GM18867 (cell line): ENCODE data around the gene SPN.
"Not testable (repeated sequence)": the region's sequence is repeated elsewhere in the genome, so short reads cannot be mapped to it uniquely, and the experiment has no call there.

Experiments used
- ATAC-seq: cut with Tn5 transposase; IDR thresholded peaks from one replicate; pipeline ENCODE4 v1.9.1; 2021; ENCODE audit warnings: mild to moderate bottlenecking, moderate library complexity; ENCODE audit not compliant: unreplicated experiment

SPN gene

DNA sequence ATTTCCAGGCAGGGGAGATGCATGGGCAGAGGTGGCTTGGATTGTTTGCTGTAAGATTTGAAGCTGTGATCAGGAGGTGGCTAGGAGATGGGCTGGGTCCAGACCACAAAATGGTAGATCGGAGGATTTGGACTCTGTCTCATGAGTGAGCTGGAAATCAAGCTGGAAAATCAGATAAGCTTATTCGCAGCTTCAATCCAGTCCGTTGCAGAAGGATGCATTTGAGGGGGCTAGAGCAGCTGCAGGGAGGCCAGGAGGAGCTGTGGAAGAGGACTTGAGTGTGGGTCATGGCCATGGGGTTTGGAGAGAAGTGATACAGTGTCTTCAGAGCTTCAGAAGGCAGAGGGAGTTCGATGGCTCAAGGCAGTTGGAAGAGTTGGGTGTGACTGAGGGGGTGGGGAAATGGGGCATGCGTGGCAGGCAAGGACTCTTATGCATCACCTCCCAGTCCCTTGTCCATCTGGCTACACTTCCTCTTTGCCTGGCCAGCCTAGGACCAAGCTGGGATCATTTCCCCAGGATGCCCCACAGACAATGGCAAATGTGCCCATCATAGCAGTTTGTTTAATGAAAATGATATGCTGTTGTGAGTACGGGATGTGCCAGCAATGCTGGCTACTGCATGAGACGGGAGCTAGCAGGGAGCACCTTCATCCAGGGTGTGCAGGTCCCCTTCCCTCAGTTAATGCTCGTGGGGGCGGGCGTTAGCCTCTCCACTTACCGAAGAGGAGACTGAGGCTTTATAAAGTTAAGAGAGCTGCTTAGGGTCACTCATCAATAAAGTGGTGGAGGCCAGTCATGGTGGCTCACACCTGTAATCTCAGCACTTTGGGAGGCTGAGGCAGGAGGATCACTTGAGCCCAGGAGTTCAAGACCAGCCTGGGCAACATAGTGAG, 36.5 kb downstream of the SPN start:
- no peak for ATAC-seq

DNA sequence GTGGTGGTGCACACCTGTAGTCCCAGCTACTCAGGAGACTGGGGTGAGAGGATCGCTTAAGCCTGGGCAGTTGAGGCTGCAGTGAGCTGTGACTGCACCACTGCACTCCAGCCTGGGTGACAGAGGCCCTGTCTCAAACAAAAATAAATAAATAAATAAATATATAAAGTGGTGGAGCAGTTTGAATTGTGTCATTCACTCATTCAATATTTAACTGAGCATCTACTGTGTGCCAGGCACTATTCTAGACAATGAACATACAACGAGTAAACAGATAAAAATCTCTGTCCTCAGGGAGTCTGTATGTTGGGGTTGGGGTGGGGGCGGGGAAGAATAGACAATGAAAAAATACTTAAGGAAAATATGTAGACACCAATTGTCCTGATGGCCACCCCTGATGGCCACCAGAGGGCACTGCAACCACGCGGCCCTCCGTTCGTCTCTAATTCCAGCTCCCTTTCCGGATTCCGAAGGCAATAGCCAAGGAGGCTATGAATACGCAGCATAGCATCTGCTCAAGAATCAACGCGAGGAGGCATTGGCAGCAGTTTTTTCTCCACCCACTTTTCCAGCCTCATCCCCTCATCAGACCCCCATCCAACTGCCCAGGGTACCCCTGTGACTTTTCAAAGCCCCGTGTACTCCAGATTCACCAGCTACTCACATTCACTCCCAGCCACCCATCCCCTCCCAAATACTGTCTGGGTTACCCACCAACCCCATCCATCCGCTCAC, 37.4 kb downstream of the SPN start:
- ATAC-seq: no peak

DNA sequence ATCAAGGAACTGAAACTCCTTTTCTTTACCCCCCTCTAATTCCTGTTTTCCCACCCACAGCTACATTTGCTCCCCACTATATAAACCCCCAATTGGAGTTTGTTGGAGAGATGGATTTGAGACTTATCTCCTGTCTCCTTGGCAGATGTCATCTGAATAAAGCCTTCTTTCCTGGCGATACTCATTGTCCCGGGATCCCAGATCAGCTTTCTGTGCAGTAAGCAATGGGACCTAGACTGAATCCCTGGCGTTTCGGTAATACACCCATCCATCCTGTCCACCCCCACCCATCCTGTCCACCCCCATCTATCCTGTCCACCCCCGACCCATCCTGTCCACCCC, 38.1 kb downstream of the SPN start:
- no peak for ATAC-seq

DNA sequence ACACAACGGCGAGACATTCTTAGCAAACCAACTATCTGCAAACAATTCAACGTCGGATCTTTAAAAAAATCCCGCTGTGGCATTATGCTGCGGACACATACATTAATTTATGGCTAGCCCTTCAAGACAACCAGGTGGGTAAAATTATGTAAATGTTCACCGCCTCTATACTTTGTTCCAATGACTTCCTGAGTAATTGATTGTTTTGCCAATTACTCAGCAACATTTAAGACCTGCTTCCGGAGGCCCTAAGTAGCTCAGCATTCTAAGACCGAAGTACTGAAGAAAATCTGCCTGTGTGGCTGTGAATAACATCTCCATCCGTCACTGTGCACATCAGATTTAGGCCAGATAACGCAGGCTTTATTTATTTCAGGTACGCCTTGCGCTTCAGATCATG, 39.2 kb downstream of the SPN start:
- ATAC-seq: no peak

DNA sequence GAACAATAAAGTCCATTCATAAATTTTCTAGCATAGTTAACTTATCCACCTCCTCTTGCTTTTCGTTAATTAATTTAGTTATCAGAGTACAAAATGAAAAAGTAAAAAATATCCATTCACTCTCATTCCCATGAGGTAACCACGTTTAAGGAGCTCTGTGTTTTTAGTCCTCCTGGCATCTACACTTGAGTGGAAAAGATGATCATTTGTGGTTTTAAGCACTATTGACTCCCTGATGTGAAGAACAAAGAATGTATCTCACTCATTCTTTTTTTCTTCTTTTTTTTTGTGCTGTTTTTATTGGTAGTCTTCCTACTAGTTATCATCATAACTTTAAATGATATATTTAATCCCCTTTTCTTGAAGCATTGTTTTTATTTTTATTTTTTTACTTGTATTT, 42.0 kb downstream of the SPN start:
- no peak for ATAC-seq

DNA sequence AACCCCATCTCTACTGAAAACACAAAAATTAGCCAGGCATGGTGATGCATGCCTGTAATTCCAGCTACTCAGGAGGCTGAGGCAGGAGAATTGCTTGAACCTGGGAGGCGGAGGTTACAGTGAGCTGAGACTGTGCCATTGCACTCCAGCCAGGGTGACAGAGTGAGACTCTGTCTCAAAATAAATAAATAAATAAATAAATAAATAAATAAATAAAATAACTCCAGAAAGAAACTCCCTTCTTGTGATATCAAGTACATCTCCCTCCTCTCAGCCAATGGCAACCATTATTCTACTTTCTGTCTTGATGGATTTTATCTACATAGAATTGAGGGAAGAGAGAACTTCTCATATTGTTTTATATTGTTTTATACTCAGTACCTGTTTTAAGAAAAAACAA, 44.1 kb downstream of the SPN start:
- not testable (repeated sequence) for ATAC-seq

DNA sequence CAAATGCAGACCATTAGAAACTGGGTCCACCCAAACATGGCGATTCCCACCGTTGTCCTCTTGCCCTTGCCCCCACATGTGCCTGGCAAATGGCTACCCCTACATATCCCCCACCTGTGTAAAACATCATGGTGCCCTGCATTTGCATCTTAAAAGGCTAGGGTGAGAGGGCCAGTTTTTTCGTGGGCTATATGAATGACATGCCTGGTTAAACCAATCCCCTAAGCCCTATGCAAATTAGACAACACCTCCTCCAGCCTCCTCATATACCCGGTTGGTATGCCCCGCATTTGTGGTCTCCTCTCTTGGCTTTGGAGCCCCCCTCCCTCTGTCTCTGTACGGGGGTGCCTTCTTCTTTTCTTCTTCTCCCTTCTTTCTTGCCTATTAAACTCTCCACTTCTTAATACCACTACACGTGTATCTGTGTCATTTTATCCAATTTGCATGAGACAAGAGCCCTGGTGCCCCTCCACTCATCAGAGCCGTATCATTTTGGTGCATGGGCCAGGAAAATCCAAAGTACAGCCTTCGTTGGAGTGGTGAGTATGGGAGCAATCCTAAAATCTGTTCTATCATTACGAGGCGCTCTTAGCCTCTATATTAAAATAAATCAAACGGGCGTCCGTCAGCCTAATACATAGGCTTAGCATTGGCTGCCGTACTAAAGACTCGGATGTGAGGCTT, 46.0 kb downstream of the SPN start:
- no peak for ATAC-seq

DNA sequence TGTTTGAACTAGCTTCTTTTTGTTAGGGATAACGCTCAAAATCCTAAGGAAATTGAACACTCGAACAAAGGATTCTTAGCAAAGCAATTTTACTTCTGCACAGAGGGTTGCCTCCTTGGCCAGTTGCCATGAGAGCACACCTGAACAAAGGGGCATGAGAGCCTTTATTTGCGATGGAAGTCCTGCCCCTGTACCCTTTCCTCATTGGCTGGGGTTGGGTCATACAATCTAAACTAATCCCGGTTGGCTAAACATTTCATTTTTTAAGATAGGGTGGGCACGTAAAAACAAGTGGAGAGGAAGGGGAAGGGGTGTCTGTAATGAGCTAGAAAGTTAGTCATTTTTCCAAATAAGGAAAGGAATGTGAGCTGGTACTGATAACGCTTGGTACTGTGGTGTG, 46.6 kb downstream of the SPN start:
- ATAC-seq: not testable (repeated sequence)

DNA sequence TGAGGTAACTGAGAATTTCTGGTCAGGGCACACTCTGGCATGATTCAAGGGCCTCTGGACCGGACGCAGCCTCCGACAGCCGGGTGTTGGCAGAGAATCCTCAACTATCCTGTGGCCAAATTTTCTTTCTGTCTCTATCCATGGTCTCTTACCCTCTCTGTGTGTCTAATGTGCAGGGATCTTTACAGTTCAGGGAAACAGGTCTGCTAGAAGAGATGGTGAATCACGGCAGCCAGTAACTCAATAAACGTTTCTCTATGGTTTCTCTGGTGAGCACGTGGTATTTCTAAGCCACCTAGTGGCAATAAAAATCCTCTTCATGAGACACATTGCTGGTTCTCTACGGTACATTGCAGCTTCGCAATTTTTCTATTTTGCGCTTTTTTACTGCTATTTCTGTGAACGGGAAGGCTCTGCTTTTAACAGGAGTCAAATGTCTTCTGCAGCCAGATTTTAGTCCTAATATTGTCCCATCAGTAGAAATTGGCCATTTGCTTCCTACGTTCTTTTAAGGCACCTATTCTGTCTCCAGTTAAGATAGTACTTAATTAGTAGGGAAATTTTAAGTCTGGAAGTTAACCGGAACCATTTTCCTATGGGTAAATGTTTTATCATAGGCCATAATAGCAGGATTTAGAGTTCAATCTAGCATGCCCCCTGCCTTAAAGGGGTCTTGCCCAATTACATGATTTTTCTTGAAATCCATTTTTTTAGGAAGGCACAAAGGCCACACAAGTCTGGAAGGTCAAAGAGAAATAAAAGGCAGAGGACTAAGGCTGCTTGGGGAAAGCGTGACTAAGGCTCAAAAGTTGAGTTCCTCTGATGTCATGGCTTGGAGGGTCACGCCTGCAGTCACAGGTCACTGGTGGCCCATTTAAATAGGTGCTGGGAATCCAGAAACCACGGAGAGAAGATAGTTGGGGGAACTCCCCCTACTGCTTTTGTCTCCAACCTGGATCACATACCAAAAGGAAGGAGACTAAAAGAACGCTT, 47.5 kb downstream of the SPN start:
- ATAC-seq: no peak

DNA sequence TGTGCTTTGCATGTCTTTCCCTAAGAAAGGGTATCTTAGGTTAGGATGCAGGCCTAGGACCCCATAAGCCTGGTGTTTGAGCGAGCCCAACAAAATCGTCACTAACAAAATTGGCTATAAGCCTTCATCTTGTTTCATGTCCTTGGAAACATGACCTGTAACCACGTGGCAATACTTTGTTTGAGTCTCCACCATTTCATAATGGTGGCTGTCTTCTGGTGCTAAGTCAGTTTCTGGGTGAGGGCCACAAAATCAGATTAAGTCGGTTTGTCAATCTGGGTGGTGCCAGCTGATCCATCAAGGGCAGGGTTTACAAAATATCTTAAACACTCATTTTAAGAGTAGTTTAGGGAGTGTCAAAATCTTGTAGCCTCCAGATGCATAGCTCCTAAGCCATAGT, 49.8 kb downstream of the SPN start:
- ATAC-seq: no peak

DNA sequence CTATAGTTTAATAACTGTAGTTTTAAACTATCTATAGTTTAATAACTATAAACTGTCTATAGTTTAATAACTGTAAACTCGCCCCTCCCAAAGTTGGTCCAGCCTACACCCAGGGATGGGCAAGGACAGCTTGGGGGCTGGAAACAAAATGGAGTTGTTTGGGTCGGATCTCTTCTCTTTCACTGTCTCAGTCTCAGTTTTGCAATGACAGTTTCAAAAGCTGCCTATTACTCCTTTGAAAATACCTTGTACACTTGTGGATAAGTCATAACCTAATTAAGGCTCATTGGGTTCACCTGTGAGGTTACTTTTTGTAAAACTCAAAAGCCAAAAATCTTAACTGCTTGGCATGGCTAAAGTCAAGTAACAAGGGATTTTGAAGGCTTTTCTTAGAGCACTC, 51.3 kb downstream of the SPN start:
- no peak for ATAC-seq

DNA sequence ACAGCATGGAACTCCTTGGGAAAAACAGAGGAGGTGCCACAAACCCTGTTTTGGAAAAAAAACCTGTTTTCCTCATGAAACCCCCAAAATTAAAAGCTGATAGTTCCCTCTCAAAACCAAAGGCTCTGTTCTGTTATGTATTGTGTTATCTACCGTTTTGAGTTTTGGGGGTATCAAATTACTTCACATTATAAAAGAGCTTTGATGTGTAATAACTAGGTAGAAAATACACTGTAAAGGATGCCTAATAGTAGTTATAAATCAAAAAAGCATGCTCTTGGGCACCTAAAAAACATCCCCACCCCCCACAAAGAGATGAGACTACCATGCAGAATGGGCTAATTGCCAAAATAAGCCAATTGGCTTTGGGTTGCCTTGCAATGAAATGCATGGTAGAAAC, 51.9 kb downstream of the SPN start:
- no peak for ATAC-seq

DNA sequence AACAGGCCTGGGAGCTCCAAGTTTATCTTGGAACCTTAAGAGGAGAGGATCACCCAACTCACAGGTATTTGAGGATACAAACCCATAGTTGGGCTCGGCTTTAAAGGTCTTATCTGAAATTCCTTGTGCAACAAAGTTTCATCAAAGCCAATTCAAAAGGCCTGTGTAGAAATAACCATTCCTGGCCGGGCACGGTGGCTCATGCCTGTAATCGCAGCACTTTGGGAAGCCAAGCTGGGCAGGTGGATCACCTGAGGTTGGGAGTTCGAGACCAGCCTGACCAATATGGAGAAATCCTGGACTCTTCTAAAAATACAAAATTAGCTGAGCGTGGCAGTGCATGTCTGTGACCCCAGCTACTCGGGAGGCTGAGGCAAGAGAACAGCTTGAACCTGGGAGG, 54.1 kb downstream of the SPN start:
- no peak for ATAC-seq

DNA sequence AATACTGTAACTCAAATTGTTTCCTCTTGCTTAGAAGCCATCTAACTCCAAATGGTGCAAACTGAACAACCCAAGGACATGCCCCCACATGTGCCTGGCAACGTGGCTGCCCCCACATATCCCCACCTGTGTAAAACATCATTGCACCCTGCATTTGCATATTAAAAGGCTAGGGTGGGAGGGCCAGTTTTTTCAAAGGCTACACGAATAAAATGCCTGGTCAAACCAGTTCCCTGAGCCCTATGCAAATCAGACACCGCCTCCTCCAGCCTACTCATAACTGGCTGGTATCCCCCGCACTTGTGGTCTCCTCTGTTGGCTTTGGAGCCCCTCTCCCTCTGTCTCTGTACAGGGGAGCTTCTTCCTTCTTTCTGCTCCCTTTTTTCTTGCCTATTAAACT, 56.0 kb downstream of the SPN start:
- ATAC-seq: no peak
